Measurements from ENCODE around the gene TMEM87B.
A peak's percentile ranks its signal among the peaks of the same experiment; 100 is the strongest.
"Not testable (repeated sequence)": the region's sequence is repeated elsewhere in the genome, so short reads cannot be mapped to it uniquely, and the experiment has no call there.

The TMEM87B gene

DNA sequence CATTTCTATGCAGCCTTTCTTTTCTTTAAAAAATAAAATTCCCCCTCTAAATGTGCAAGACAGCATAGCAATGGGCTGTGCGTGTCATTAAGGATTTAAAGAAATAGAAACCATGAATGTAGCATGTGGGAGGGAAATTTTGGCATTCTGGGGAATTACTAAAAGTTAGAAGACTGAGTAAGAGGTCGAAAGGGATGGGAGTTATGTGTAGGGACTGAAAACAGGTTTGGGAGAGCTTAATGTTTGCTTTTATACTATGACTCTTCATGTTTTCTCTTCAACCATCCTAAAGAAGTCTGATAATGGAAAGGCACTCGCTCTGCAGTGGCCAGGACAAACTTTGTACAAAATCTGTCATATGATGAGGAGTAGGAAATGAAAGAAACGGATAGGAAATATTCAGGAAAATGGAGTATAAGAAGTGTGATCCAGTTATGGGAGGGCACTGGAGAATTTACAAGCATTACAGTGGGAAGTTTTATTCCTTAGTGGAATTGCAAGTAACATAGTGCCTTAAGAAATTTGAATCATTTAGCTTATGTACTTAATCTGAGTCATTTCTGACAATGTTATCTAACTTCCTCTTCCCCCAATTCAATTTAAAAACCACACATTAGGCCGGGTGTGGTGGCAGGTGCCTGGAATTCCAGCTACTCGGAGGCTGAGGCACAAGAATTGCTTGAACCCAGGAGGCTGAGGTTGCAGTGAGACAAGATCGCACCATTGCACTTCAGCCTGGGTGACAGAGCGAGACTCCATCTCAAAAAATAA lies 20.6 kb downstream of the TMEM87B start:
- DNase-seq, result no peak

DNA sequence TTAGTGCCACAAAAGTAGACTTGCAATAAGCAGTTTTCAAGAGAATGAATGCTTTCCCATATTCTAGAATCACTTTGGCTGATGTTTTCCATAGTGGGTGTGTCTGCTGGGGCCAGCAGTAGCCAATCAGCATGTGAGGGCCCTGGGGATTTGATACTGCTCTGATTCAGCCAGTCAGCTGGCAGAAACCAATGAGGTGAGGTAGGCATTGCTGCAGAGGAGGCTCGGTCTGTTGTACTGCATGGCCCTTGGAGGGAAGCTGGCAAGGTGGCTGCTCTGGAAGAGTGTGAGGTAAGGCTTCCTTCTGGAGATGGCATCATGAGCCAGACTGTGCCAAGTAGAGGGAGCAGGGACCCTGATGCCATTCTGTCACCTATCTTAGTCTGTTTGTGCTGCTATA lies 22.7 kb downstream of the TMEM87B start:
- no peak for DNase-seq

DNA sequence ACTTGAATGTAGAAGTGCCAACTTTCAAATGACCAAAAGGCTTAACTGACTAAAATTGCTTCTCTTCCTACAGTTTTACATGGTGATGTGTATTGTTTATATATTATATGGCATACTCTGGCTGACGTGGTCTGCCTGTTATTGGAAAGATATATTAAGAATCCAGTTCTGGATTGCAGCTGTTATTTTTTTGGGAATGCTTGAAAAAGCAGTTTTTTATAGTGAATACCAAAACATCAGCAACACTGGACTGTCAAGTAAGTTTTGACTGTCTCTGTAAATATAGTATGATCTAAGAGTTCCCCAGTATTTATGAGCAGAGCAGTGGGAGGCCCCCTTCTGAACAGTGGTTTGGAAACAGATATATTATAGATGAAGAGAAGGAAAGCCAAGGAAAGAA lies 26.2 kb downstream of the TMEM87B start:
- DNase-seq, result no peak

DNA sequence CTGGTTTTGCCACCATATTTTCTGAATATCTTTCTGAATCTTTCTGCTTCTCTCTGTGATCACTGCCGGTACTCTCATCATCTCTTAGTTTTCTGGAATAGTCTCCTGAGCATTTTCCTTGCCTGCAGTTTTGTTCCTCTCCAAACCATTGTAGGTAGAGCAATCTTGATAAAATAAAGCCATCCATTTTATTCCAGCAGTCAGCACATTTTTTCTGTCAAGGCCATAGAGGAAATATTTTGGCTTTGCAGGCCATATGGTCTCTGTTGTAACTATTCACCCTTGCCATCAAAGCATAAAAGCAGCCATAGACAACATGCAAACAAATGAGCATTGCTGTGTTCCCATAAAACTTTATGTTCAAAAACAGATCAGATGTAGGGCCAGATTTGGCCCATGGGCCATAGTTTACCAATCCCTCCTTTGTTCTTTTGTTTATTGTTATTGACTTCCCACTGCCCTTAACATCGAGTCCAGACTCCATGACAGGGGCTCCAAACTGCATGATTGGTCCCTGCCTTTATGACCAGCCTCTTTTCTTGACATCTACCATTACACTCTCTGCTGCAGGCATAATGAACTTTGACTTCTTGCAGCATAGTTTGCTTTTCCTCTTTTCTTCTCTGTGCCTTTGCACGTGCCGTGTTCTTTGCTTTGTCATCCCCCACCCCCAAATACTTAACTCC lies 29.8 kb downstream of the TMEM87B start:
- no peak for DNase-seq

- no peak for DNase-seq
Observed at GRCh38 chr2:112085375-112085730, 30.3 kb downstream of the TMEM87B start.

- no peak for DNase-seq
Observed at GRCh38 chr2:112085916-112086669, 31.0 kb downstream of the TMEM87B start.

DNA sequence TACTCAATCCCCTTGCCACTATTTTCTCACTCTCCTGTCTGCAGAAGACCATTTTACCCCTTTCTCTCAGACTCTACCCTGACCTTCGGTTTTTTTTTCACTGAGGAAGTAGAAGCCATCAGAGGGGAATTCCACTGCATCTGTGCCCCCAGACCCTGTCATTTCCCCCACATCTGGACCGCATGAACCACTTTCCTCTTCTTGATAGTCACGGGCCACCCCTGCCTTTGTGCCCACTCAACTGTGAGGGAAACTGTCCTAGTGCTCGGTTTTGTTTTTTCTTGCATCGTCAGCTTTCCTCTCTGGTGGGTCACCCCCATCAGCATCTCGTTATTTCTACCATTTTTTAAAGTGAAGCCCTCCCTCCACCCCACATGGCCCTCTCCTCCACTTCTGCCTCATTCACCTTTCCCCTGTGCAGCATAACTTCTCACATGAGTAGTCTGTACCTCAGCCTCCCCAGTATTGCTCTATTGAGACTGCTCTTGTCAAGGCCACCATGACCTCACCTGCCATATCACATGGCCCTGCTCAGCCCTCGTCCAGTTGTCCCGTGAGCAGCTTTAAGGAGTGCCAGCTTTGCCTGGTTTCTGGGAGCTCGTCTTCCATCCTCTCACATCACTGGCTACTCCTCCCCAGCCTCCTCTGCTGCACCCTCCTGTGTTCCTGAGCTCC lies 32.4 kb downstream of the TMEM87B start:
- DNase-seq, result no peak

- DNase-seq, result no peak
Observed at GRCh38 chr2:112089375-112089774, 34.3 kb downstream of the TMEM87B start.

GRCh38 chr2:112092286-112093041 lies 37.4 kb downstream of the TMEM87B start:
- DNase-seq, result no peak

GRCh38 chr2:112093216-112093615 lies 38.1 kb downstream of the TMEM87B start:
- DNase-seq, result no peak

DNA sequence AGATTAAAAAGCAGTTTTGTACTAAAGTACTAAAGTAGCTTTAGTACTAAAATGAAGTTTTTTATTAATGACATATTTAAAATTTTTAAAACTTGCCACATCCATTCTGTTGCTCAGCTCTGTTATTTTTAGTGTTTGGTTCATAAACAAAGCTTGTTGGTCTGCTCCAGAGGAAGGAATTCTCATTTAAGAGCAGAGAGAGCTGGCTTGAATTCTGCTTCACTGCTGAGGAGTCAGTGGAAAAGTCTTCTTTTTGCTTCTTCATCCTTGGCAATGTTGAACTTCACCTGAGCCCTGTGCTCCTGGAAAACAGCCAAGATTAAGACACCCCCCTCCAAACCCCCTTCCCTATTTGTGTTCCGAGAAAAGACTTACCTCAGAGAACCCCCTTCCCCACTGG lies 40.6 kb downstream of the TMEM87B start:
- no peak for DNase-seq

GRCh38 chr2:112096098-112096497 lies 41.0 kb downstream of the TMEM87B start:
- no peak for DNase-seq

DNA sequence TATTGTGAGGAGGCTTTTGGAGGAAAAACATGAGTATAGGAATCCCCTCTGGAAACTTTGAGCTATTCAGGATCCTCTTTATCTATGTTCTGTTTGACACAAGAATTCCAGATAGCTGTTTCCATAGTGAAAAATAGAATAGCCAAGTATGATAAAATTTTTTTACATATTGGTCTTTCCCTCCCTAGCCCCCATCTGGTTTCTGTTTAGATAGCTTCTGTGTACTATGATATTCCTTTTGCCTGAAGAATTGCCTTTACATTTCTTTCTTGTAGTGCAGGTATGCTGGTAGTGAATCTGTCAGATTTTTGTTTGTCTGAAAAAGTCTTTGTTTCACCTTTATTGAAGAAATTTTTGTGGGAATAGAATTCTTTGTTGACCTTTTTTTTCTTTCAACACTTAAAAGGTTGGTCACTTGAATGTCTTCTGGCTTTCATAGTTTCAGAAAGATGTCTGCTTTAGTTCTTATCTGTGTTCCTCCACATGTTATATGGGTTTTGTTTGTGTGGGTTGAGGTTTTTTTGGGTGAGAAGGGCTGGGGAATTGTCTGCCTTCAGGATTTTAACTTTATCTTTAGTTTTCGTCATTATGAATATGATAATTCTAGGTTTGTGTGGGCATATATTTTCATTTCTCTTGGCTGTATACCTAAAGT lies 53.2 kb downstream of the TMEM87B start:
- DNase-seq, result no peak

GRCh38 chr2:112109278-112109677 lies 54.2 kb downstream of the TMEM87B start:
- no peak for DNase-seq

DNA sequence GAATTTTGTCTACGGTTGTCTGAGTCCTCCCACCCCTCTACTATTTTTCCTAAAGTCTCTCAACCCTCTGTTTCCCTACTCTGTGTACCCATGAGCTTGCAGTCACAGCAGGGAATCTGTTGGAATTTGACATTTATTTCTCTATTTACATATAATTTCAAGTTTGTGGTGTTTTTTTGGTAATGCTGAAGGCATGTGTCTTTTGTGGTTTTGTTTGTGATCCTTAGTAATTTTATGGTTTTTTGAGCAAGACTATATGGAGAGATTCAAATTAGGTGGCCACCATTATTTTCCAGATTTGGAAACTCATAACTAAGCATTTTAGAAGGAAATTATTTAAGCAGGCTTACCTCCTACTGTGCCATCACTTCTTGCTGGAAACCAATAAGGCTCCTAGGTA lies 55.9 kb downstream of the TMEM87B start:
- no peak for DNase-seq

DNA sequence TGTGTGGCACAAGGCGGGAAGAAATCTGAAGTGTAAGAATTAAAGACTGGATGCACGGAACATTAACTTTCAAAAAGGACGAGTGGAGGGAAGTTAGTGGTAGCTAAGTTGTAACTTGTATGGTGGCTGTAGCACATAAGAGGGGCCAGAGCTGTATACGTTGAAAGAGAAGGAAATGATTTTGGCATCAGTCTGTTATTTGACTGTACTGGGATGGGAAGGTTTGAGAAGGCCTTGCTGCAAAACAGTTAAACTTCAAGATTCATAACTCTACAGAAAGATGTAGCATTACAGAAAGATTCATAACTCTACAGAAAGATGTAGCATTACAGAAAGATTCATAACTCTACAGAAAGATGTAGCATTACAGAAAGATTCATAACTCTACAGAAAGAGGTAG lies 58.3 kb downstream of the TMEM87B start:
- DNase-seq, result not testable (repeated sequence)

GRCh38 chr2:112118148-112118547 lies 63.1 kb downstream of the TMEM87B start:
- DNase-seq, result no peak

DNA sequence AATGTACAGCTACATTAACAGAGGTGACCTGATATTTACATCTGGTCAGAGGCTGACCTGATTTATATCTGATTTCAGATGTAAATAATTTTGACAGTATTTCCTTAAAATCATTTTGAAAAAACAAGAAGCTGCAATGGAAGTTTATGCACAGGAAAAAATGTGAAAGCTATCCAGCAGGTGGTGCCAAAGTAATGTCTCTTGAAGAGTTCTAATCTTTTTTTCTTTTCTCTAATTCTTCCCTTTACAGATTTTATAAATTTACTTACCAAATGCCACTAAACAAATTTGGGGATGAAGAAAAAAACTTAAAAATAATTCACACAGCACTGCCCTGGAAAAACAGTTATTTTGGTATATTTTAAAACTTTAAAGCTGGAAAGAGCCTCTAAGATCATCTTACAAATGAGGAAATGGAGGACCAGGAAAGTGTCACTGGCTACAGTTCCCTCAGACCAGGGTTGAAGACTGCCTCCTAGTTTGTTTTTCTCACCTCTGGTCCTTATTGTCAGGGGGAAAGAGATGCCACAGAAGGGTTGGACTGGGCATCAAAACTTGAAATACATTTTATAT lies 66.7 kb downstream of the TMEM87B start:
- DNase-seq, result peak in 1 of 2 experiments; percentile 8

- DNase-seq, result no peak
Observed at GRCh38 chr2:112129060-112129459, 74.0 kb downstream of the TMEM87B start.

- DNase-seq, result no peak
Observed at GRCh38 chr2:112133344-112133743, 78.3 kb downstream of the TMEM87B start.

GRCh38 chr2:112134120-112134519 lies 79.1 kb downstream of the TMEM87B start:
- no peak for DNase-seq

GRCh38 chr2:112136096-112136495 lies 81.0 kb downstream of the TMEM87B start:
- no peak for DNase-seq

Data from cerebellar nuclear complex (tissue), 1 donor.